NB4 (cell line): ENCODE measurements around the gene PNLIPRP2.

Experiments used
- CTCF ChIP-seq: IDR thresholded peaks from one replicate; pipeline ENCODE4 v1.5.1; 2012; ENCODE audit warnings: low read depth, low read length
- MAX ChIP-seq: IDR thresholded peaks from 2 replicates; pipeline ENCODE4 v1.6.1; 2011; ENCODE audit warnings: low read depth, low read length
- MYC ChIP-seq: IDR thresholded peaks from 2 replicates; pipeline ENCODE4 v1.6.1; 2011; ENCODE audit warnings: low read depth, low read length
- POLR2A ChIP-seq: IDR thresholded peaks from 2 replicates; pipeline ENCODE4 v1.6.1; 2011; ENCODE audit warnings: mild to moderate bottlenecking; ENCODE audit not compliant: insufficient read length; ENCODE audit errors: extremely low read depth

- TF ChIP-seq CTCF (no peak), POLR2A (no peak), MAX (no peak), MYC (no peak)
Observed at GRCh38 chr10:116590590-116591444, 29.9 kb upstream of the PNLIPRP2 start, which contains the start of gene PNLIPRP1.
